HEK293 (cell line): Measurements from ENCODE around the gene ZNF227.

Source experiments
- GLIS2 ChIP-seq: fragments of 450-650 bp; formaldehyde crosslinking; IDR thresholded peaks from 2 replicates; pipeline ENCODE4 v1.5.1; 2016; ENCODE audit warnings: missing biosample characterization, missing genetic modification characterization
- MZF1 ChIP-seq: fragments of 450-650 bp; formaldehyde crosslinking; IDR thresholded peaks from 2 replicates; pipeline ENCODE4 v1.5.1; 2017; ENCODE audit warnings: missing biosample characterization, missing genetic modification characterization, borderline replicate concordance
- OSR2 ChIP-seq: fragments of 450-650 bp; formaldehyde crosslinking; IDR thresholded peaks from 2 replicates; pipeline ENCODE4 v1.5.1; 2016; ENCODE audit warnings: missing biosample characterization, missing genetic modification characterization
- PRDM10 ChIP-seq: fragments of 450-650 bp; formaldehyde crosslinking; IDR thresholded peaks from 2 replicates; pipeline ENCODE4 v1.5.1; 2016; ENCODE audit warnings: missing biosample characterization, missing genetic modification characterization
- SALL2 ChIP-seq: fragments of 450-650 bp; formaldehyde crosslinking; IDR thresholded peaks from 2 replicates; pipeline ENCODE4 v1.5.0; 2017; ENCODE audit warnings: missing biosample characterization, mild to moderate bottlenecking, missing genetic modification characterization, borderline replicate concordance
- SP3 ChIP-seq: fragments of 450-650 bp; formaldehyde crosslinking; IDR thresholded peaks from 2 replicates; pipeline ENCODE4 v1.5.1; 2016; ENCODE audit warnings: missing biosample characterization, missing genetic modification characterization
- TRIM28 ChIP-seq: IDR thresholded peaks from 2 replicates; pipeline ENCODE4 v1.6.1; 2011; ENCODE audit warnings: low read length, control low read depth, borderline replicate concordance
- ZBTB21 ChIP-seq: fragments of 450-650 bp; formaldehyde crosslinking; IDR thresholded peaks from 2 replicates; pipeline ENCODE4 v1.5.1; 2017; ENCODE audit warnings: missing biosample characterization, missing genetic modification characterization
- ZBTB48 ChIP-seq: fragments of 450-650 bp; formaldehyde crosslinking; IDR thresholded peaks from 2 replicates; pipeline ENCODE4 v1.5.1; 2016; ENCODE audit warnings: missing biosample characterization, missing genetic modification characterization
- ZBTB6 ChIP-seq: fragments of 450-650 bp; formaldehyde crosslinking; IDR thresholded peaks from 2 replicates; pipeline ENCODE4 v1.5.1; 2017; ENCODE audit warnings: missing biosample characterization, missing genetic modification characterization
- ZNF121 ChIP-seq: fragments of 450-650 bp; formaldehyde crosslinking; IDR thresholded peaks from 2 replicates; pipeline ENCODE4 v1.5.1; 2016; ENCODE audit warnings: missing biosample characterization, missing genetic modification characterization
- ZNF16 ChIP-seq: fragments of 450-650 bp; formaldehyde crosslinking; IDR thresholded peaks from 2 replicates; pipeline ENCODE4 v1.5.1; 2016; ENCODE audit warnings: low read depth, missing biosample characterization, missing genetic modification characterization
- ZNF184 ChIP-seq: fragments of 450-650 bp; IDR thresholded peaks from 2 replicates; pipeline ENCODE4 v1.5.1; 2018; ENCODE audit warnings: missing biosample characterization, mild to moderate bottlenecking, missing genetic modification characterization
- ZNF239 ChIP-seq: fragments of 450-650 bp; formaldehyde crosslinking; IDR thresholded peaks from 2 replicates; pipeline ENCODE4 v1.5.1; 2016; ENCODE audit warnings: missing biosample characterization, missing genetic modification characterization
- ZNF24 ChIP-seq: fragments of 450-650 bp; formaldehyde crosslinking; IDR thresholded peaks from 2 replicates; pipeline ENCODE4 v1.5.1; 2016; ENCODE audit warnings: missing biosample characterization, missing genetic modification characterization
- ZNF302 ChIP-seq: fragments of 450-650 bp; formaldehyde crosslinking; IDR thresholded peaks from 2 replicates; pipeline ENCODE4 v1.5.1; 2016; ENCODE audit warnings: missing biosample characterization, missing genetic modification characterization, low read depth
- ZNF335 ChIP-seq: fragments of 450-650 bp; formaldehyde crosslinking; conservative IDR thresholded peaks from 2 replicates; pipeline ENCODE4 v1.5.1; 2016; ENCODE audit warnings: missing biosample characterization, missing genetic modification characterization
- ZNF350 ChIP-seq: fragments of 450-650 bp; formaldehyde crosslinking; IDR thresholded peaks from 2 replicates; pipeline ENCODE4 v1.5.0; 2017; ENCODE audit warnings: missing biosample characterization, mild to moderate bottlenecking, missing genetic modification characterization
- ZNF354C ChIP-seq: fragments of 450-650 bp; formaldehyde crosslinking; IDR thresholded peaks from 2 replicates; pipeline ENCODE4 v1.5.1; 2016; ENCODE audit warnings: missing biosample characterization, missing genetic modification characterization, low read depth, borderline replicate concordance
- ZNF37A ChIP-seq: fragments of 450-650 bp; IDR thresholded peaks from 2 replicates; pipeline ENCODE4 v1.5.1; 2018; ENCODE audit warnings: missing biosample characterization, missing genetic modification characterization
- ZNF423 ChIP-seq: fragments of 450-650 bp; formaldehyde crosslinking; IDR thresholded peaks from 2 replicates; pipeline ENCODE4 v1.5.1; 2016; ENCODE audit warnings: missing biosample characterization, missing genetic modification characterization
- ZNF558 ChIP-seq: fragments of 450-650 bp; formaldehyde crosslinking; IDR thresholded peaks from 2 replicates; pipeline ENCODE4 v1.5.1; 2016; ENCODE audit warnings: missing biosample characterization, missing genetic modification characterization
- ZNF747 ChIP-seq: fragments of 450-650 bp; formaldehyde crosslinking; IDR thresholded peaks from 2 replicates; pipeline ENCODE4 v1.5.1; 2016; ENCODE audit warnings: missing biosample characterization, missing genetic modification characterization
- ZNF792 ChIP-seq: fragments of 450-650 bp; formaldehyde crosslinking; IDR thresholded peaks from 2 replicates; pipeline ENCODE4 v1.5.1; 2016; ENCODE audit warnings: missing biosample characterization, missing genetic modification characterization
- TF ChIP-seq, protein P1 (sequence below): fragments of 450-650 bp; formaldehyde crosslinking; conservative IDR thresholded peaks from 2 replicates; pipeline ENCODE4 v1.5.1; 2016; ENCODE audit warnings: low read depth, missing biosample characterization, missing genetic modification characterization

Gene ZNF227

DNA sequence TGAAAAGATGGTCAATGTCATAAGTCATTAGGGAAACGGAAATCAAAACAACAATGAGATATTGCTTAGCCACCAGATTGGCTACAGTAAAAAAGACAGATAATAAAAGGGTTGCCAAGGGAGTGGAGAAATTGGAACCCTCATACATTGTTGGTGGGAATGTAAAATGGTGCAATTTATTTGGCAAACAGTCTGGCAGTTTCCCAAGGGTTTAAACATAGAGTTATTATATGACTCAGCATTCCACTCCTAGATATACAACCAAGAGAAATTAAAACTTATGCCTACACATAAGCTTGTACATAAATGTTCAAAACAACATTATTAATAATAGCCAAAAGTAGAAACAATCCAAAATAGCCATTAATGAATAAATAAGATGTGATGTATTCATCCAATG is 9.9 kb upstream of the ZNF227 start (continued):
- TF ChIP-seq, protein P1, sequence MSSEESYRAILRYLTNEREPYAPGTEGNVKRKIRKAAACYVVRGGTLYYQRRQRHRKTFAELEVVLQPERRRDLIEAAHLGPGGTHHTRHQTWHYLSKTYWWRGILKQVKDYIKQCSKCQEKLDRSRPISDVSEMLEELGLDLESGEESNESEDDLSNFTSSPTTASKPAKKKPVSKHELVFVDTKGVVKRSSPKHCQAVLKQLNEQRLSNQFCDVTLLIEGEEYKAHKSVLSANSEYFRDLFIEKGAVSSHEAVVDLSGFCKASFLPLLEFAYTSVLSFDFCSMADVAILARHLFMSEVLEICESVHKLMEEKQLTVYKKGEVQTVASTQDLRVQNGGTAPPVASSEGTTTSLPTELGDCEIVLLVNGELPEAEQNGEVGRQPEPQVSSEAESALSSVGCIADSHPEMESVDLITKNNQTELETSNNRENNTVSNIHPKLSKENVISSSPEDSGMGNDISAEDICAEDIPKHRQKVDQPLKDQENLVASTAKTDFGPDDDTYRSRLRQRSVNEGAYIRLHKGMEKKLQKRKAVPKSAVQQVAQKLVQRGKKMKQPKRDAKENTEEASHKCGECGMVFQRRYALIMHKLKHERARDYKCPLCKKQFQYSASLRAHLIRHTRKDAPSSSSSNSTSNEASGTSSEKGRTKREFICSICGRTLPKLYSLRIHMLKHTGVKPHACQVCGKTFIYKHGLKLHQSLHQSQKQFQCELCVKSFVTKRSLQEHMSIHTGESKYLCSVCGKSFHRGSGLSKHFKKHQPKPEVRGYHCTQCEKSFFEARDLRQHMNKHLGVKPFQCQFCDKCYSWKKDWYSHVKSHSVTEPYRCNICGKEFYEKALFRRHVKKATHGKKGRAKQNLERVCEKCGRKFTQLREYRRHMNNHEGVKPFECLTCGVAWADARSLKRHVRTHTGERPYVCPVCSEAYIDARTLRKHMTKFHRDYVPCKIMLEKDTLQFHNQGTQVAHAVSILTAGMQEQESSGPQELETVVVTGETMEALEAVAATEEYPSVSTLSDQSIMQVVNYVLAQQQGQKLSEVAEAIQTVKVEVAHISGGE (tag by site-specific recombination): 0 out of 2 replicates have a peak, but pooled peaks have one; percentile 24
- TF ChIP-seq ZNF24 (no peak), ZNF354C (tag by site-specific recombination) (no peak), ZNF747 (tag by site-specific recombination) (no peak), OSR2 (no peak), ZNF423 (tag by site-specific recombination) (no peak), ZNF16 (tag by site-specific recombination) (no peak), ZNF239 (no peak), ZBTB6 (tag by site-specific recombination) (peak; percentile 29; the same call in 1 of the 2 replicates), ZNF184 (tag by site-specific recombination) (0 out of 2 replicates have a peak, but pooled peaks have one; percentile 13), TRIM28 (no peak), SALL2 (tag by site-specific recombination) (no peak), ZNF335 (tag by site-specific recombination) (0 out of 2 replicates have a peak, but pooled peaks have one; percentile 11), GLIS2 (tag by site-specific recombination) (no peak), MZF1 (no peak), ZNF121 (no peak), PRDM10 (tag by site-specific recombination) (no peak), ZNF302 (tag by site-specific recombination) (no peak), ZNF558 (tag by site-specific recombination) (no peak), ZNF350 (peak; percentile 35; the same call in 1 of the 2 replicates), ZBTB48 (tag by site-specific recombination) (0 out of 2 replicates have a peak, but pooled peaks have one; percentile 35), ZBTB21 (tag by site-specific recombination) (0 out of 2 replicates have a peak, but pooled peaks have one; percentile 7), ZNF37A (tag by site-specific recombination) (no peak), SP3 (tag by site-specific recombination) (0 out of 2 replicates have a peak, but pooled peaks have one; percentile 7), ZNF792 (tag by site-specific recombination) (no peak)
